GM18517 (cell line): ENCODE measurements around the gene ZFHX3.
"Not testable (repeated sequence)": the region's sequence is repeated elsewhere in the genome, so short reads cannot be mapped to it uniquely, and the experiment has no call there.

Experiments
- ATAC-seq: cut with Tn5 transposase; IDR thresholded peaks from one replicate; pipeline ENCODE4 v1.9.1; 2021; ENCODE audit warnings: mild to moderate bottlenecking, moderate library complexity; ENCODE audit not compliant: unreplicated experiment

The ZFHX3 gene

GRCh38 chr16:73024571-73025105 is 23.3 kb downstream of the ZFHX3 start:
- no peak for ATAC-seq

GRCh38 chr16:73023752-73024570 is 24.0 kb downstream of the ZFHX3 start:
- no peak for ATAC-seq

DNA sequence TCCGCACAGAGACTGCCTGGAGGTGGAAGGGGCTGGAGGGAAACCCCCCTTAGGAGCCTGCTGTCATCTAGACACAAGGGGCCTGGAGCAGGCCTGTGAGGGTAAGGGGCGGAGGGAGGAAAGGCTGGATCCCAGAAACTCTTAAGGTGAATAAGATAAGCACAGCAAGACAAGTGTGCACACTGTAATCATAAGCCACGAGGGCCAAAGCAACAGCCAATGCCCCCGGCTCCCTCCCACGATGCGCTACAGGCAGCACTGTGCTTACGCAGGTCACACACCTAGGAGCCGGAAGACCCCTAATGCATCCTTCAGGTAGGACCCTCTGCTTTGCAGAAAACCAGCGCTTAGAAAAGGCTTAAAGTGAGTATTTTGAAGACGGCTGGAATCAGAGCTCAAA is 24.6 kb downstream of the ZFHX3 start:
- ATAC-seq, result no peak

DNA sequence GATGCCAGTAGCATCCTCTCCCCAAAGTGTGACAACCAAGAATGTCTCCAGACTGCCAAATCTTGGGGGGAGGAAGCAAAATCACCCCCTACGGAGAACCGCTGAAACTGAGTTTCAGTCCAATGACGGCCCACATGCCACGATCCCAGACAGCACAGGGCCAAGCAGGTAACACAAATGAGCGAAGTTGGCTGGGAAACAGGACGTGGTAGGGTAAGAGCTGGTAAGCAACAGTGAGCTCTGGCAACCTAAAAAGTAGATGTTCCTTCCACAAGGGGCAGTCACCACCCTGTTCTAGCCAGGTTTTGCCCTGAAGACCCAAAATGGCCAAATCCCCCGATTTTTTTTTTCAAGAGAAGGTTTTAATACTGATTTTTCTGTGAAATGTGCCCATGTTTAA is 25.4 kb downstream of the ZFHX3 start:
- ATAC-seq, result no peak

DNA sequence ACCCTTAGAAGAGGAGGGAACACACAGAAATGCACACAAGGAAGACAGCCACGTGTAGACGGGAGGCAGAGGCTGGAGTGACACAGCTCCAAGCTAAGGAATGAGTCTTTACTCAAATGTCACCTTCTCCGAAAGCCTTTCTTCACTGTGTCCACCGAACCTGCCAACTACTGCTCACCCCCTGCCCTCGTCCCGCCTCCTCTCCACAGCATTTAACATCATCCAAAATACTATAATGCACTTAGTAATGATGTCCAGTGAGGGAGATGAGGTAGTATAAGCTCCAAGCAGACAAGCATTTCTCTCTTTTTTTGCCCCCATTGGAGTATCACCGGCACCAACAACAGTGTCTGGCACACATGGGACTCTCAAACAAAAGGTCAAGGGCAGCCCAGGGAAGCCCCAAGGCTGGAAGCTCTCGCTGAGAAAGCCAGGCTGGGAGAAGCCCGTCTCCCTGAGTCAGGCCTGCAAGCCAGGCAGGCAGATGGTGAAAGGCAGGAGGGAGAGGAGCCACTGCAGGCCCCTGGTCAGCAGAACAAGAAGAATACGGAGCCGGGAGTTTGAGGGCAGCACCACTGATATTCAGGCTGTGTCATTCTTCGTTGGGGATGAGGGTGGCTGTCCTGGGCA is 25.9 kb downstream of the ZFHX3 start:
- no peak for ATAC-seq

DNA sequence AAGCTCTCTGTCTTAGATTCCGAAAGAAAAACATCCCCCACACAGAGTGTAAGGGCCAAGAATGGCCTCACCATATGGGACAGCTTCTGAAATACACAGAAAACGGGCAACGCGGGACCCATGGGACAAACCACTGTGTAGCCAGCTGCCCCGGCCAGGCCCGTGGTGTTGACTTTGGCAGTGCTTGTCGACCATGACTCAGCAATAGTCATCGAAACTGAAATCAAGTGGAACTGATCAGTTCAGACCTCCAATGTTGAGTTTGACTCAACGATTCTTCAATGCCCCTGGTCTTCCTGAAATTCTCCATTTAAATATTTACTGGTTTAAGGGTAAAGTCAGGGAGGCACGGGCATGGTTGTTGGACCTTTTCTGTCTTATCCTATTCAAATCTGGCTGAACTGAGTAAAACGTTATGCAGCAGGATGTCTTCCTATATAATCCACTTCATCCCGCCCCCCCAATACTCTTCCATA is 27.5 kb downstream of the ZFHX3 start:
- no peak for ATAC-seq

GRCh38 chr16:73019457-73020362 is 28.2 kb downstream of the ZFHX3 start:
- no peak for ATAC-seq

- no peak for ATAC-seq
Measured at GRCh38 chr16:73018821-73019456, 29.0 kb downstream of the ZFHX3 start.

DNA sequence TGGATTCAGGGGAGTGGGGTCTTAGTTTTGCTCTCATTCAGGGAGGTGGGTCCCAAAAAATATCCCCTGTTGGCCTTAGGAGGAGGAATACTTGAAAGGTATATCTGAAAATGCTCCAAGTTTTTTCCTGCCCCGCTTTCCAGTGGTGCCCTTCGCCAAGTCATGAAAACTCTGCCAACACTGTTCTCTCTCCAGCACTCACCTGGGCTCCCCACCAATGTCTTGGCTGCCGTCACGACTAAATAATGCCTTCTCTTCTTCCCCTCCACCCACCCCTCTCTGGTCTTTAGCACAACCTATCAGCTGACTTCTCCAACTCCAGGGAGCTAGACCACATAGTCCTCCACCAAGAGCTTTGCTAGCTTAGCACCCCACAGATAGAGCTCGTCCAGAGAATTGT is 30.6 kb downstream of the ZFHX3 start:
- ATAC-seq, result no peak

GRCh38 chr16:73016488-73016830 is 31.5 kb downstream of the ZFHX3 start:
- peak; percentile 38 for ATAC-seq

- ATAC-seq, result peak; percentile 91
Measured at GRCh38 chr16:73015612-73016487, 32.1 kb downstream of the ZFHX3 start.

- no peak for ATAC-seq
Measured at GRCh38 chr16:73014768-73015167, 33.2 kb downstream of the ZFHX3 start.

- no peak for ATAC-seq
Measured at GRCh38 chr16:73013974-73014373, 34.0 kb downstream of the ZFHX3 start.

- ATAC-seq, result no peak
Measured at GRCh38 chr16:73012341-73012740, 35.6 kb downstream of the ZFHX3 start.

GRCh38 chr16:73011926-73012325 is 36.0 kb downstream of the ZFHX3 start:
- ATAC-seq, result no peak

- no peak for ATAC-seq
Measured at GRCh38 chr16:73010150-73010676, 37.7 kb downstream of the ZFHX3 start.

DNA sequence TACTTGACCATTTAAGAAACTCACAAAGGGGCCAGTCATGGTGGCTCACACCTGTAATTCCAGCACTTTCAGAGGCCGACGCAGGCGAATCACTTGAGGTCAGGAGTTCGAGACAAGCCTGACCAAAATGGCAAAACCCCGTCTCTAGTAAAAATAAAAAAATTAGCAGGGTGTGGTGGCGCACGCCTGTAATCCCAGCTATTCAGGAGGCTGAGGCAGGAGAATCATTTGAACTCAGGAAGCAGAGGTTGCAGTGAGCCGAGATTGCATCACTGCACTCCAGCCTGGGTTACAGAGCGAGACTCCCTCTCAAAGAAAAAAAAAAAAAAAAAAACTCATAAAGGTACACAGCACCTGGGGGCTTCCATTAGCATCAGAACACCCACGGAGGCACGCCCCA is 38.2 kb downstream of the ZFHX3 start:
- ATAC-seq, result not testable (repeated sequence)

- ATAC-seq, result no peak
Measured at GRCh38 chr16:73006026-73006425, 41.9 kb downstream of the ZFHX3 start.

DNA sequence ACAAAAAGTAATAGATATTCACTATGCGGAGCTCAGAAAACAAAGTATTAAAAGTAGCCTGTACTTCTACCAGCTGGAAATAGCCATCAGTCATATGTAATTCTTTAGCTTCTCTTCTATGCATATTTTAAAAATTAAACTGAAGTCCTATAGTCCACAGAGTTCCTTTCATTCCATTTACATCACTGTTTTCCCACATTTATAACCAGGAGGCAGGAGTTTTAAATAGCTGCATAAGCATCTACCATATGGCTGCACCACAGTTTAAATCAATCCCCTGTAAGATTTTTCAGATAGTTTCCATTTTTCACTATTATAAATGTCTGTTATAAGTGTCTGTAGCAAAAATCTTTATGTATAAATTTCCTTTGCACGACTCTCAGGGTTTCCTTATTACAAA is 45.1 kb downstream of the ZFHX3 start:
- ATAC-seq, result no peak
